HG02840 (cell line): Measurements from ENCODE around the gene ZIC1.

Experiments
- ATAC-seq: cut with Tn5 transposase; IDR thresholded peaks from one replicate; pipeline ENCODE4 v1.9.1; 2021; ENCODE audit warnings: mild to moderate bottlenecking, moderate library complexity, moderate number of reproducible peaks; ENCODE audit not compliant: unreplicated experiment, low FRiP score

Gene ZIC1

DNA sequence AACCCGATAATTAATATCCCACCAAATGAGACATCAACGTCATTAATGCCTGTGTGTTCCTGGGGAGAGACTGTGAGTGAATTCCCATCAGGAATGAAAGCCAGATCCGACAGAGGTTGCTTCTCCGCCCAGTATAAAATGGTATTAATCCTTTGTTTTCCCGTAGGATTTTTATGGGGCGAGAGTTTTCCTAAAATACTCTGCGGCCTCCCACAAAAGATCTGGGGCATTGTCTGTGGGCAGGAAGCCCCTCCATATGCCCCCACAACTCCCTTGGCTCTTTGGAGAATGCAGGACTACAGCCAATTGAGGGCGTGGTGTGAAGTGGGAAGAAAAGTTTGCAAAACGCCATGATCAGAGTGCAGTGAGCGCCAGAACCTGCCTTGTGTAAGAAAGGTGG lies 29.5 kb upstream of the ZIC1 start:
- no peak for ATAC-seq

DNA sequence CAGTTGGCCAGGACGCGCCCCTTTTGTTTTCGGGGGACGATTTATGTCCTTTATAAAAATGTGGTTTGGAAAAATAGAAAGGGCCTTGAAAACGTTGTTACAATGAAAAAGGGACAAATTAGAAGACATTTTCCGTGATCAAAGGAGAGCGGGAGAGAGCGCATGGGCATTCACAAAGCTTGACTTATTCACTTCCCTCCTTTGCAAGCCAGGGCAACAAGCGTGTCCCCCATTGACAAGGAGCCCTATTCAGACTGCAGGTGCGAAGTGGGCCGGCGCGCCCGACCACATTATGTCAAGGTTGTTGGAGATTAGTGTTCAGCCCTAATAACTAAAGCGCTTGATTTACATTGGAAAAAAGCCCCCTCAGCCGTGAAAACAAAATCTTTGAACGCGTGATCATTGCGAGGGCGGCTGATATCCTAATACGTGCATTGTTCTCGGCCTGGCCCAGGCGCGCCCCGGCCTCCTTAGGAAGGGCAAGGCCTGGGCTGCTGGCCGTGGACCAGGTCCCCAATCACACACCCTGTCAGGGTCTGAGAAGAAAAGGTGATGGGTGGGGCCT lies 28.7 kb upstream of the ZIC1 start:
- ATAC-seq, result no peak

DNA sequence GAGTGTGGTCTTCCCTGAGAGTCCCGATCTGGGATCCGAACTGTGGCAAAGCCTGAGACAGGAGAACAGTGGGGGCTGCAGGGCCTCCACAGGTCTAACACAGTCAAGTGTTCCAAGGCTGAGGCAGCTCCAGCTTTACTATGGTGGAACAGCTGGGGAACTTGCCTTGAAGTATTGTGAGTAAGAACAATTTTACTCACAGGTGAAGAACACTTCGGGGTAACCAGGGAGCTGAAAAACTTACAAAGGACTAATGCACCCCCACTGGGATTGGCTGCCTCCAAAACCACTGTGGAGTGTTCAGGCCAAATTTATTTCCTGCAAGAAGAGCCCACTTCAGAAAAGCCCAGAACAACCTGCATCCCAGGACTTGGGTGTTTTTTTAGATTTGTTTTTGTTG lies 28.2 kb upstream of the ZIC1 start:
- ATAC-seq, result no peak

DNA sequence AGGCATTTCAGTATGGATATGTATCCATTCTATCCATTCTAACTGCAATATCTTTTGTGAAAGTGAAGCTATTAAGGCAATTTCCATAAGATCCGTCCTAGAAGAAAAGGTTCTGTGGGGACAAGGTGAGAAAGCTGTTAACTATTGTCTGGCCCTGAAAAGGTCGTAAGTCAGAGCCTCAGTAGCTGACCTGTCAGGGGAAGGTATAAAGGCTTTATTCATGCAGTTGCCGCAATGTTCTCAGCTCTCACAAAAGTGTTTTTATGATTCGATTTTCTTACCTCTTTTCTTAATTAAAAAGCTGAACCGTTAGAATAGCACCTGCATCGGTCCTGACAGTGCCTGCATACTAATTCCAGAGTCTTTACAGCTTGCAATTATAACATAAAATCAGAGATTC lies 27.6 kb upstream of the ZIC1 start:
- ATAC-seq, result no peak

DNA sequence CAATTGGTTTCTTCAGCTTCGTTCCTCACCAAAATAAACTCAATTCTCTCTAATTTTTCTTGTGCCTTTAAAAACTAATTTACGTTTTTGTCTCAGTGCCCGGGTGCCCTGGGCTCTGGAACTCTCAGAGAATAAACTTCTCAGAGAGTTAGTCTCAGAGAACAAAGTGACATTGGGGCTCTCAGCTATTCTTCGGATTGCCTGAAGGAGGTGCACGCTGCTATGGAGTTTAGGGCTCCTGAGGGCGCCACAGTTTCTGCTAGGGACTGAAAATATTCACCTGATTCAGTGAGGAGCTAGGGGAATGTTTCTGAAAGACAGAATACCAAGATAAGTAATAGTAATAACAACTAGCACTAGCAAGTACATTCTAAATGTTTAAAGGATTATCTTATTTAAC lies 25.5 kb upstream of the ZIC1 start:
- no peak for ATAC-seq

DNA sequence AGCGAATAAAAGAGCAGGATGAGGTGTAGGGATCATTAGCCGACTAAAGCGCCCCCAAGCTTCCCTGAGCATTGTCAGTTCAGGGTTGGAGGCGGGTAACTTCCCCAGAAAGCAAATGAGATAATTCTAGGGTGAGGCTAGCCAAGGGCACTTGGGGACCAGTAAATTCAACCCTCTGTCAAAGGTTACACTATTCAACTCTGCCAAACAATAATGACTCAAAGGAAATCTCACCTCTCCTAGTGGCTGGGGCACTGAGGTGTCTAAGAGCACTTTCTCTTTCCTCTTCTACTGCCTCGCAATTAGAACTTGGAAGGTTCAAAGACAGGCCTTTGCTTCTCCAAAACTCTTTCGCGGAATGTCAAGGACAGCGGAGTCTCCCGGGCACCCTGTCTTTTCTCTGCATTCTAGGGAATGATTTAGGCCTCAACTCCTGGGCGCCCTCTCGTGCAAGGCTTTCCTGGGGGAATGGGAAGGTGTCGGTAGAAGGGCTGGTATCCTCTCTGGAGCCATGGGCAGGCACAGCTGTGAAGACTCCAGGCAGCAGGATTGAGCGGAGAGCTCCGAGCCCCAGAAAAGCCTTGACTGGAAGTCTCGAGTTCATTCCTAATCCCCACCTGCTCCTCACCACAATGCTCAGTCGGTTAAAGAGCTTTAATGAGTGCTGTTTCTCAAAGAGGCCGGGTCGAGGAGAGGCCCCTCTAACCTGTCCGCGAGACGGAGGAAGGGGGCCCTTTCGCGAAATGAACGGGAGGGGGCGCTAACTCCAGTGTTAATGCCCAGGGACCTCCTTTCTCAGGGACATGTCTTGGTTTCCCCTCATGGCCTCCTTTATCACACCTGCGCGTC lies 24.7 kb upstream of the ZIC1 start:
- ATAC-seq, result no peak

DNA sequence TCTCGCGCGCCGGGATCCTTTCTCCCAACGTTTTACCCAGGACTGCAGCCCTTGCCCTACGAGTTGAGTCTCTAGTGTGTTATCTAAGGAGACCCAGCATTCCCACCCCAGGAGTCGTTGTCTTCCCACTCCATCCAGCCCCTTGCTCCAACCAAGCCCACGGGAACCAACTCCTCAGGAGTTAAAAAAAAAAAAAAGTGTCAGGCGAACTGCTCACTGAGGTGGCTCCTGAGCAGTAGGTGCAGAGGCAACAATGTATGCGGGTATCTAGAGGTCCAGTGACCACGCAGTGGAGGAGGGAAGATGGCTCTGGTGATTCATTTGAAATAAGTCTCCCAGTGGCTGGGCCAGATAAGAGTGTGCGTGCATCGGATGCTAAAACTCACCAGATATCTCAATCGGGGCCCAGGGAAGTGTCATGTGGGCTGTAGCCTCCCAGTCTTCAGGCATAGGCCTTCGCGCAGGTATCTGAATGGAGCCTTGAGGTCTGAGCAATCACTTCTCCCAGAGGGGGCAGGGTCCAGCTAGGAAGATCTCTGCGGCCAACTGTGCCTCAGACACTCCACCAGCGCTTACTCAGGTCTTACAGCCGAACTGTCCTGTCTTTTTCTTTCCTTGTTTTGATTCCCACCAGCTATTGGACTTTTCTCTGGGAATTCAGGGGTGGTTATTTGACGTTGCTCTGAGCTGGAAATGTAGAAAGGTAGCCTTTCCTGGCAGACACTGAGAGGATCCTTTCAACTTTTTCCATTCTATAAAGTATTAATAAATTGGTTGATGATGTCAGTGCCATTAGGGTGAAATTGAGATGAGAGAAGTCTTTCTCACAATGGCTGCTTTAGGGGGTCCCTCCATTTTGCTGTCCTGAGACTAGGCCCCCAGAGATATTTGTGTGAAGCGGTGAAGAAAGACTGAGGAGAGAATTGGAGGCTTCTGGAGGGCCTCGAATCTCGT lies 23.8 kb upstream of the ZIC1 start:
- no peak for ATAC-seq

DNA sequence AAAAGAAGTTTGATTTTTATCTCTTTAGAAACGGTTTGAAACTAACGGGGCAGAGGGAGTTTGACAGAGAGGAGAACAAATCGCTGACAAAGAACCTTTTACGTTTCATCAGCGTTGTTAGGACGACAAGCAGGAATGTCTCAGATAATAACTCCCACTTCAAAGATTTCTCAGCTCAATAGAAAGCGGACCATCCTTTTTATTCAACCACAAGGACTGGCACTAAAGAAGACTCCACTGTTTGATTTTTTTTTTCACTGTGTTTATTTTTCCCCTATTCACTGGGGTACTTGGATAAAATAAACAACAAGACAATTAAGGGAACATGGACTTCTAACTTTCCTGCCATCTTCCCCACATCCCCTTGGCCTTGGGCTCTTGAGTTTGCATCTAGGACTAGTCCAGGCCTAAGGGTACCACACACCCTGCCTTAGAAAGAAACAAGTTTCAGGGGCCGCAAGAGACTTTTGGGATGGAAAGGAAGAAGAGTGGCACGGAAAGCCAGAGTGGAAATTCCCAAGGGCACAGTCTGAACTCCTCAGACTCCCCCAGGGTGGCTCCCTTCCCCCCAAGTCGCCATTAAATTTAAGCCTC lies 21.8 kb upstream of the ZIC1 start:
- no peak for ATAC-seq

DNA sequence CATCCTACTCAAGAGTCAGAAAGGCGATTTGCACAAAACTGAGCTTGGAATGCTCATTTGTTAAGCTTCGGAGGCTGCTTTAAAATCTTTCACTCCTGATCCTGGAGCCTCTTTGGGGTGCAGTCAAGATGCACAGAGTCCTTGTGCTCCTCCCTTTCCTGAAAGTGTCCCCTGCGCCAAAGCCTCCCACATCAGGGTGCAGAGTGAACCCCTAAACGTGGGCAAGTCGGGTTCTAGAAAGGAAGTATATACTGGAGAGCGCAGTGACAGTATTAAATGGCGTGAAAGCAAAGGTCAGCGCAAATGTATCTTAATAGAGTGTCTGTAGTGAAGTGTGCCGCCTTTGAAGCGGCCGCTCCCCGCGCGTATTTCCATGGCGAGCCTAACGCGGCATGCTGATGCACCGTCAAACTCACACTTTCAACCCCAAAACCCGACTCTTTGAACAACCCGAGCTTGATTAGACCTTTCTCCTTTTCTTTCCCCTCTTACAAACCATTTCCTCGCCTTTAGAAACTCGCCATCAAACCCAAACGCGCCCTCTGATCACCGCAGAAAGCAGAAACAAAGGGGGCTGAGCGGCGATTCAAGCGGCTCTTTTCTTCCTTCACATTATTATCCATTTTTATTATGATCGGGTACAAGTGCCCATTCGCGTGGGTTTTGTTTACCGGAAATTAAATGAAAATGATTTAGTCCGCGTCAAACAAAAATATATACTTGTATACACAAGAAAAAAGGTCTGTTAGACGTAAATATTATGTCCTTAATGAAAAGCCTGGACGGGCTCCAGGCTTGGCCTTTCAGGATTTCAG lies 21.1 kb upstream of the ZIC1 start:
- no peak for ATAC-seq

DNA sequence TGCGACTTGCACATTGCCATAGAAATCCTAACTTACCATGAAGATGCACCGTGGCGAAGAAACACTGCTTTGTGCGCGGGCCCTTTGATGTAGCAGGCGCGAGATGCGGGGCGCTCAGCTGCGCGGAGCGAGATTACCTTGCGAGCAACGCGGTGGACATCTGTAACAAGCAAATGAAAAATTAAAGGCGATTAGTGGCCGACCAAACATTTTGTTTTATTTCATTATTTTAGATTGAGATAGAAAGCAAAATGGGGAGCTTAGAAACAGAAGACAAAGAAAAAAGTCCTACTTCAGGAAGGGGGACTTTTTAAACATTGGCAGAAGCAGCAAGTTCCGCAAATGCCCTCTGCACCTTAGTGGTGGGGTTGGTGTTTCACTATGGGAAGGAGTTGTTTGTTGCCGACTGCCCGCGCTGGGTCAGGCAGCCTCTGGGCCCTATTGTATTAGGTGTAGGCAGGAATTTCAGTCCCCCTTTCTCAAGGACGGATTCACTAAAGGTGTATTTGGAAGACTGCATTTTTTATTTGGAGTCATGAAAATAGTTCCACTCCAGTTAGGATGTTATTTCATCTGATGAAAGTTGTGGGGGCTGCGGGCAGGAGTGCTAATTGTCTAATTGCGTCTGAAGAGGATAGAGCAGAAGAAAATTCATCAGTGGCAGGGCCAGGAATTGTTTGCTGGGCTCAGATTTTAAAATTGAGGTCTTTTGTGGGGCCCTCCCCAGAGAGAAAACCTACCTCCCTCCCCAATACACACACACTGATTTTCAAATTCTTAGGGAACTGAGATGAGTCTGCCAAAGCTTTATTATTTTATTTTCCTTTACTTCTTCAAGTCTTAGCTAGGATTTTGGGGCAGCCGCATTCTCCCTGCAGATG lies 20.2 kb upstream of the ZIC1 start:
- no peak for ATAC-seq

DNA sequence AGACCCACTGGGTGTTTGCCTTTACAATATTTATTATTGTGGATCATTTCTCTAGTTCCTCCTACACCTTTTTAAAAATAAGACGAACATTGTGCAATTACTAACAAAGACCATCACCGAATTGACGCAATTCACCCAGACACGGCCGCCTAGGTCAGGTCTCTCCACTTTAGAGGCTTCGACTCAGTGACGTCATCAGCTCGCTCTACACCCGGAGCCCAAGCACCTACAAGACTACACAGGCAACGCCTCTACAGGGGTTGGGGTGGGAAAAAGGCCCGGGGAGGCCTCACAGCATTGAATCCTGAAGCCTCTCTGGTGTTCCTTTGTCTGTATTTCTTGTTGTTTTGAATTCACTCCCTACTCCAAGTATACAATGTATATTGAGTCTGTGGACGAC lies 19.4 kb upstream of the ZIC1 start:
- no peak for ATAC-seq

DNA sequence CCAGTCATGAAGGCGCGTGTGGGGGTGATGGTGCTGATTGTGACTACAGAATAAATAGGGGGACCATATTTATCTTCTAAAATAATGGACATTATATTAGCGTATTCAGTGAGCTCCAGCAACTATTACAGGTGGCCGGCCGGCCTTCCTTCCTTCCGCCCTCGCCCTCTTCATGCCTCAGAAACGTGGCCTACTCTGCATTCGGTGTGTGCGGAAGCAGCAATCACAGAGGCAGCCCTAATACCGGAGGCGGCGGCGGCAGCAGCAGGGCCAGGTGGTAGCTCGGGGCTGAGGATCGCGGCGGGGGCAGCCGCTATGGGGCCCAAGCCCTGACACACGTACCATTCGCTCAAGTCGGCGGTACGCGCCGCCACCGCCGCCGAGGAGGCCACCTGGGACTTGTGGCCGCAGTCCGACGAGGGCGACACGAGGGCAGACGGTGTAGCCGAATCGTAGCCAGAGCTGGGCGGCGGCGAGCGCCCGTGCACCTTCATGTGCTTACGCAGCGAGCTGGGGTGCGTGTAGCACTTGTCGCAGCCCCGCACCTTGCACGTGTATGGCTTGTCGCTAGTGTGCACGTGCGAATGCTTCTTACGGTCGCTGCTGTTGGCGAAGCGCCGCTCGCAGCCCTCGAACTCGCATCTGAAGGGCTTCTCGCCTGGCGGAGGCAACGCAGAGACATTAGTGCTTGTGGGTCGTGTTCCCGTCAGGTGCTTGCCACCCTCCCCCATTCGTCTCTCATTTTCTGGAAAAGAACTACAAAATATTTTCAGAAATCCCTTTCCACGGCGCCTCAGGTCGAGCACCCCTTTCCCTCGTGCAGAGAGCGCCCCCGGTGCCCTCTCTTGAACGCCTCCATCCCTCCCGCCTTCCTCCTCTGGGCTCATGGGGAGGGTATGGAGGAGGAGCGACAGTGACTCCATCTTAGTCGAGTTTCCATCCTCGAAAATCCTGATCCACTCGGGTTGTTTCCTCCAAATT lies 18.3 kb upstream of the ZIC1 start:
- no peak for ATAC-seq

DNA sequence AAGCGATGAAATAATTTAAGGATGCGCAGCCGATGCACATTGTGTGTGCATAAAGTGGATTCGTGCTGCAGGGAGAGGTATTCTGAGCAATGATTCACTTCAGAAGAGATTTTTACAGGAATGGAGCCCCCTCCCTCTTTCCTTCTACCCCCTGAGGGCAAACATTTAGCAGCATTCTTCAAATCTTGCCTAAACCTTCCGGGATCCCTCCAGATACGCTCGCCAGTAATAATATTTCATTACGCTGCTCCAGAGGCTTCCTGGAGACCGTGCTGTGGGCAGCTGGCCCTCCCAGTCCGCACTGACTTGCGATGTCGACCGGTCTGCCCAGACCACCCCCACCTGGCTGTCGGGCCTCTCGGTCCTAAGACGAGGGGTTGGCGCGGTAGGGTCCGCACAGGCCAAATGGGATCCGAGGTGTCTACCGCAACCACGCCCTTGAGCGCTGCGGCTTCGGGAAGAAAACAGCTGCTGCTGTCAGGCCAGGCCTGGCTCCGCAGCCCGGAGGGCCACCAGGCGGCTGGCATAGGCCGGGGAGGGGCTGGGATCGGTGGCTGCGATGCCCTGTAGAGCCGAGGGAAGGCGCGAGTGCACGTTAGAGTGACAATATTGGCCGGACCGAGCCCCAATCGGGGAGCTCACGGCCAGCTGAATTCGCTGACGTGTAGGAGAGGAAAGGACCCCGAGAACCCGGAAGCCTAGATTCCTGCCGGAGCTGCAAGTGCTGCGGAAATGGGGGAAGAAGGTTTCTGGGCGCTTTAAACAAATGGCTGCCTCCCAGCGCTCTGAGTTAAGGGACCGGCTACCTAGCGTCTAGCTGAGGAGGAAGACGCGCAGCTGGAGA lies 17.2 kb upstream of the ZIC1 start:
- no peak for ATAC-seq

DNA sequence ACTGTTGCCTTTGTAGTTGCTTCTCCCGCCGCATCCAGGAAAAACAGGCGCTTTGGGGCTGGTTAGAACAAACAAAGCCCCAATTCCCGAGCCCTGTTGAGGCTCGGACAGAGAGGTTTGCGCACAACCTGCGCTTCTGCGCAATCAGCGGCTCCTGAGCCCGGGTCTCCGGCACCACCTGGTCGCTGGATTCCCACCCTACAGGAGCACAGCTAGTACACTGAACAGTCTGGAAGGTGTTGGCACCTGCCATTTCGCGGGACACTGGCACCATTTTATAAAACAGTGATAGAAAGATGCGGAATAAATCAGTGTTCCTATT lies 16.6 kb upstream of the ZIC1 start:
- no peak for ATAC-seq

DNA sequence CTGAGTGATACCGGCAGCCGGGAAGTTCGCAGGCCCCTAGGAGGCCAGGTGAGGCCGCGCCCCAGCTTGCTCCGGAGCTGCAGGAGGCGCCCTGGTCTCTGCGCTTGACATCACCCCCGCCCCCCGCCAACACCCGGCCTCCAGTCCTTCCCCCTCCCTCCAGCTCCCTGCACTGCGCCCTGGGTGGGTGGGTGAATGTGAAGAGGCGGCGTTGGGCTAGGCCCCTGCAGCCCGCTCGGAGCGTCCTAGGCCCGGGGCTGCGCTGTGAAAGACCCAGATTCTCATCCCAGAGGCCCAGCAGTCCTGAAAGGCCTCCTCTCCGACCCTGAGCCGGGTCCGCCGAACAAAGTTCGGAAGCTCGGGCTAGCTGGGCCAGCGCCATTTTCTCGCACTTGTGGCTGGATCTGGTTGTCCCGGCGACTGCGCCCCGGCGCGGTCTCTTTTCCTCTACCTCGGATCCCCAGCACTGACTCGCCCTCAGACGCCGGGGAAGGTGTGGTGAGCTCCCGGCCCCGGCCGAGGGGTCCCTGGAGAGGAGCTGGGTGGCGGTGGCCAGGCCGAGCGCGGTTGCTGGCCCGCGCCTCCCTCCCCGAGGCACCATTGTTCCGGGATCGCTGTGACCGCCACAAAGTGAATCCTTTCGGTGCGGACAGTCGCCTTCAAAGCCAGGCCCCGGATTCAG lies 15.8 kb upstream of the ZIC1 start:
- ATAC-seq, result no peak
